HG03064 (cell line): ENCODE data around the gene ADGRB3.
"Not testable (repeated sequence)": the region's sequence is repeated elsewhere in the genome, so short reads cannot be mapped to it uniquely, and the experiment has no call there.

Experiments used
- ATAC-seq: cut with Tn5 transposase; IDR thresholded peaks from one replicate; pipeline ENCODE4 v1.9.1; 2021; ENCODE audit warnings: low read depth; ENCODE audit not compliant: unreplicated experiment

ADGRB3 gene

GRCh38 chr6:69288198-69288597 is 653.1 kb downstream of the ADGRB3 start:
- ATAC-seq = not testable (repeated sequence)

DNA sequence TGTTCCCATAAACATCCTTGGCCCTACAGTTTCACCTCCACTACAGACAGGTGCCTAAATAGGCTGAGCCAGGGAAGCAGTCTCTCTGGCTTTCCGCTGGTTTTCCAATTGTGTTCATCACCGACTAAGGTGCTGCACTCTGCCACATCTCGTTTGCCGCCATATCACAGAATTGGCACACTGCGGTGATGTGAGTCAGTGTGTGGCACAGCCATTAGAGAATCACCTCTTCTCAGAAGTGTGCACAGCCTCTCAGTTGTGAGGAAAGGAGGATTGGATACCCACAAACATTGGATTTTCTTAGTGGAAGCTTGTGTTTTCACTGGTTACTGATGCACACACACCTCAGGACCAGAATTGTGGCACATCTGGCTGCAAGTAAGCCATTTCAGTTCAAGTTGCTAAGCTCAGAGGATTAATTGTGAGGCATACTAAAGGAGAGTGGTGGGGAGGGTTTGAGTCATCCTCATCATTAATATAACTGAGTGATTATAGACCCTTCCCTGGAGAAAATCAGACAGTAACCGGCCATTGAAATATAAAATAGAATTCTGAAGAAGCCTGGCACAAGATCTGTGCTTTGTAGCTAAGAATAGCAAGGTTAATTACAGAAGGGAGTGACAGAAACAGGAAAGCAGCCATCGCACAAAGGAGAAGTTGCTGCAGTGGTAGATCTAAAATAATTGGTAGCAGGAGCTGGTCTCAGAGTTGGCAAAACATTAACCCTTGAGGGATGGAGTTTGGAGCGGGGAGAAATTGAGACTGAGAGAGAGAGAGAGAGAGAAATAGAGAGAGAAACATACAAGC is 654.8 kb downstream of the ADGRB3 start:
- ATAC-seq = no peak

GRCh38 chr6:69293471-69293870 is 658.4 kb downstream of the ADGRB3 start:
- ATAC-seq = no peak

- ATAC-seq = no peak
Measured at GRCh38 chr6:69294407-69294806, 659.3 kb downstream of the ADGRB3 start.

GRCh38 chr6:69294862-69295261 is 659.8 kb downstream of the ADGRB3 start:
- no peak for ATAC-seq

GRCh38 chr6:69303382-69303781 is 668.3 kb downstream of the ADGRB3 start:
- ATAC-seq = no peak

- ATAC-seq = no peak
Measured at GRCh38 chr6:69305456-69305855, 670.4 kb downstream of the ADGRB3 start.

DNA sequence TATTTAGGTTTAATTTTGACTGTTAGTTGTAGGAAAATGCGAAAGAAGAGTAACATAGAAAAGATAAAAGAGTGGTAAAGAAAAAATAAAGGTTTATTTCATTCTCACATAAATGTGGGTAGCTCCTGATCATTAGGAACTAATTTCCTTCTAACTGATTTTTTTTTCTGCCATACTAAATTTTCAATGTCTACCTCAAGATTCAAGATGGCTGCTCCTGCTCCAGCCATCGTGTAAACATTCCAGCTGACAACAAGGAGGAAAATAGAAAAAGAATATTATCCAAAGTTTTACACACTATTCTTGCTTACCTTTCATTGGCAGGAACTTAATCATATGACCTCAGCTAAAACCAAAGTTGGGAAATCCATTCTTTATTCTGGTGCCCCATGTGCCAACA is 673.5 kb downstream of the ADGRB3 start:
- no peak for ATAC-seq

GRCh38 chr6:69311888-69312287 is 676.8 kb downstream of the ADGRB3 start:
- no peak for ATAC-seq

DNA sequence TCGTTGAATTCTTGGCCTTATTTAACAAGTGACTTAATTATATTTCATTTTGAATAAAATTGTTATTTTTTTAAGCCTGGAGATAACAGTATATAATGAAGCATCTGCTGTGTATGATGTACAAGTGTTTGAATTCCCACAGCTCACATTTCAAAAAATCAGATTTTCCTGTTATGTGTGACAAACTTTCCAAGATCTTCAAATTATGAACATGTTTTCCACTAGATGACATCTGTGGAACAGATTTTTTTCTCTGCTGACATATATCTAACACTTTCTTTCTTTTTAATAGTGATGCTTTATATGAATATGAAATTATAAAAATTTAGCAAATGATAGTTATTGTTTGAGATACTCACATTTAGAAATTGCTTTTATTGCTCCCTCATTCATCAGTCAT is 678.9 kb downstream of the ADGRB3 start:
- ATAC-seq = no peak

- no peak for ATAC-seq
Measured at GRCh38 chr6:69314531-69314930, 679.4 kb downstream of the ADGRB3 start.

DNA sequence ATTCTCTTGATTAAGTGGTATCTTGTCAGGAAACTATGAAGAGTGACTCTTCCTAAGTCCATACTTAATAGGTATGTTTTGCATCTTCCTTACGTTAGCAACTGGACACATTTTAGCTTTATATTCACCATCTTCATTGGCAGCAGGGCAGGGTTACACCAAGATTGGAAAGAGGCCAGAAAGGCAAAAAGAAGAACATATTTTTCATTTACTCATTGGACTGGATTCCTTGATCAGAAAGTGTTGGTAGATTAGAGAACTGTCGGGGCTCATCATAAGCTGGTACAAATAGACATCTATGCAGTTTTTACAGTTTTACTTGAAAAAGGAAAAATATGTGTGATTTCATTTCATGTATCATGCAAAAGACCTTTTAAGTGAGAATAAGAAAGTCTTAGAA is 696.8 kb downstream of the ADGRB3 start:
- ATAC-seq = no peak

- ATAC-seq = no peak
Measured at GRCh38 chr6:69337311-69337710, 702.2 kb downstream of the ADGRB3 start.

- no peak for ATAC-seq
Measured at GRCh38 chr6:69338431-69339162, 703.5 kb downstream of the ADGRB3 start.

DNA sequence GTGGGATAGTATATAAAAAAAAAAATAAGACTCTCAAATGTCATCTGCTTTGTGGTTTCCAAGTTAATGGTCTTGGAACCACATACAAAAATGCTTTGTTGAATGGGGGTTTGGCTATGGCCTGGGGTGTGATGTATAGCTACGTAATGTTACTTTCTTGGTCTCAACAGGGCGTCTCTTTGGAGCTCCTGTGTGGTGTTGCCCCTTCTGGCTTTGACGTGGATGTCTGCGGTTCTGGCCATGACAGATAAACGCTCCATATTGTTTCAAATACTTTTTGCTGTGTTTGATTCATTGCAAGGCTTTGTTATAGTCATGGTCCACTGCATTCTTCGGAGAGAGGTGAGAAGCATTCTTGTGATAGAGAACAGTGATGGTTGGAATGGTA is 704.1 kb downstream of the ADGRB3 start:
- no peak for ATAC-seq

- ATAC-seq = no peak
Measured at GRCh38 chr6:69340196-69340595, 705.1 kb downstream of the ADGRB3 start.

DNA sequence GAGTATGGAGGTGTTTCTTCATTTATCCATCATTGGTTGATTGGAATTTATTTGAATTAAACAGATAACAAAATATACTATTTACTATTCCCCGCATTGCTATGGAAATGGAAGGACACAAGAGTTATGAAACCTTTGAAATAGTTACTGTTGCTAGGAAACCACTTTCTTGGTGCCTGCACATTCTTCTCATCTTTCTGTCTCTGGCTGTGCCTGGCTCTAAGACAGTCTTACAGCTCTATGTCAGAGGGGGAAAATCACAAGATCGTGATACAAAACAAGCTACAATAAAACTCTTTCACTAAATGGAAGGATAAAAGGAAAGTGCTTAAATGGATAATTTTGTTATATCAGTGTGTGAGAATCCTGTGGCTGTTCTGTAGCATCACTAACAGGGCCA is 708.8 kb downstream of the ADGRB3 start:
- ATAC-seq = no peak

DNA sequence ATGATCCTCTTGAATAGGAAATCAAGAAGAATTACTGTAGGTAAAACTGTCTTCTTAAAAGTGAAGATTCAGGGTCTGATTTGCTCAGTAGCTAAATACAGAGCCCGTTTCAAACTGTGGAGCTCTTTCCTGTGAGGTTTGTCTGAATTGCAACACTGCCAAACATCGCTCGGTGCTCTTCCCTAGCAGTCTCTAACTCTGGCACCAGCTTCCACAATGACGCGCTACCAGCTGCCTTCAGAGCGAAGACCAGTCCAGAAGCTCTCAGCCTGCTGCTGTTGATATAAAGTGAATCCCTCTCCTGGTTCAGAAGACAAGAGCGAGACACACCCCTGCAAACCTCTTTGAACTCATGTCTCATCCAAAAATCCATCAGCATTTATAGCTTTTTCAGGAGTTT is 714.7 kb downstream of the ADGRB3 start:
- no peak for ATAC-seq

- ATAC-seq = no peak
Measured at GRCh38 chr6:69362209-69362608, 727.1 kb downstream of the ADGRB3 start.

- no peak for ATAC-seq
Measured at GRCh38 chr6:69366831-69367230, 731.7 kb downstream of the ADGRB3 start.

GRCh38 chr6:69368613-69369012 is 733.5 kb downstream of the ADGRB3 start:
- ATAC-seq = no peak

GRCh38 chr6:69370763-69371162 is 735.7 kb downstream of the ADGRB3 start:
- no peak for ATAC-seq
